ENCODE data around the gene ZNF681.
"Not testable (repeated sequence)": the region's sequence is repeated elsewhere in the genome, so short reads cannot be mapped to it uniquely, and the experiment has no call there.

The ZNF681 gene

DNA sequence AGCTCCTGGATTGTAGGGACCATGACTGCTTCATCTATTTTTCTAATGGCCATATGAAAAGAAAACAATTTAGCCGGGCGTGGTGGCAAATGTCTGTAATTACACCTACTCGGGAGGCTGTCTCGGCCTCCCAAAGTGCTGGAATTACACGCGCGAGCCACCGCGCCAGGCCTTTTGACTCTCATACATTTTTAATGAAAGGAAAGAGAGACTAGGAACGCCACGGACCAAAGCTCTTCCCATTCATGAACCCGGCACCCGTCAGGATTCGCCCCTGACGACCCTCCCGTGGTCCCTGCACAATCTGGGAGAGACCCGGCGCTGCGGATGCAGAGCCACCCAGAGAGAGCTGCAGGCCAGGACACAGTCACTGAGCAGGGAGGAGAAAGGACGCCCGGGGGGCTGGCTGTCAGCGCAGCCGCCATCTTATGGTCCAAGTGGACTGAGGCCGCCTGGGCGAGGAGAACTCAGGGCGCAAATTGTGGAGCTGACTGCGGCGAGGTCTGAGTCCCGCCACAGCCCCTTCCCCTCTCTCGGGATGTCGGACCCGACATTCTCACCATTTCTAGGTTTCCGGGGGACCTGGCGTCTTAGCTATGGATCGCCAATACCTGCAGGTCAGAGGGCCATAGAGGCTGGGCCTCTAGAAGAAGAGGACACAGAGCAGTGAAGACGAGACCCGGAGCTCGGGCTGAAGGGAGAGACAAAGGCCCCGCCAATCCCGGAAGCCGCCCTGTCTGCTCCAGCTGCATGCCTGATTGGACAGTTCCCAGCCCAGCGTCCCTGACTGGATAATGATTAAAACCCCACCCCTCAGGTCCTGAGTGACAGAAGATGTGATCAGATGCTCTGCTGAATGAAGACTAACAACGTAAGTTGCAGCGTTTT is at the start of gene ZNF681:
Gene ZNF681, minus strand, starts transcription at position 705 of the 888 bp plus-strand sequence. Its CDS starts 142 bp downstream, at position 563.
- no peak for DNase-seq (ENCODE audit: low spot score)

DNA sequence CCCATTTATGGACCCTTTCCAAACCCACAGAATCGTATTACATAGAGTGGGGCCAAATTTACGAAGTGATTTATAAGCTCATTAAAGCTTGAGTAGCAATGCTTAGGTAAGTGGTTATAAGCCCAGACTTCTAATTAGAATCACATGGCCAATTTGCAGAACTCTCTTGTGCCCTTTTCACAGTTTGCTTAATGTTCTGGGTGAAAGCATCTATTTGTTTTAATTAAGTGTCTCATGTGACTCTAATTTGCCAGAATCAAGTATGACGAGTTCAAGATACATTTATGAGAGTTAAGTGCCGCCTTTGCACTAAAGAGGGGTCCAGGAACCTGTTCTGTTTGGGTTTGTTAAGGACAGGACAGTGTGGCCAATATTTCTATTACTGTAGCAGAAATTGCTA is 46.0 kb upstream of the ZNF681 start:
- no peak for DNase-seq (ENCODE audit: low spot score)

DNA sequence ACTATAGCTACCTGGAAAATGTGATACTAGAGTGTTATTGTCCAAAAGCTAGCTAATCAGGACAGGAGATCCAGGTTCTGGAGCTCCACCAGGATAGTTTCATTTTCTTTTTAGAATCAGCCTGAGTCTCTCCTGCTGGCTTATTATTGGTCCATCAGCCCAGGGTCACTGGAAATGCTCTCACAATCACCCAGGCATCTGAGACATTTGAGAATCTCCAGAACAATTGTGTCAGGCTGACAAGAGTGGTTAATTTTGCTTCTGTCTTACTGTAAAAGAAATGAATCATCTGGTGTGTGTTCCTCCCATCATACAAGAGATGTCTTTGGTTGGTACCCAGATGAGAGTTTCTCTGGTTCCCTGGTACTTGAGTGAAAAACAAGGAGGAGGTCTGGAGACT is 43.6 kb upstream of the ZNF681 start:
- DNase-seq (ENCODE audit: low spot score): no peak

DNA sequence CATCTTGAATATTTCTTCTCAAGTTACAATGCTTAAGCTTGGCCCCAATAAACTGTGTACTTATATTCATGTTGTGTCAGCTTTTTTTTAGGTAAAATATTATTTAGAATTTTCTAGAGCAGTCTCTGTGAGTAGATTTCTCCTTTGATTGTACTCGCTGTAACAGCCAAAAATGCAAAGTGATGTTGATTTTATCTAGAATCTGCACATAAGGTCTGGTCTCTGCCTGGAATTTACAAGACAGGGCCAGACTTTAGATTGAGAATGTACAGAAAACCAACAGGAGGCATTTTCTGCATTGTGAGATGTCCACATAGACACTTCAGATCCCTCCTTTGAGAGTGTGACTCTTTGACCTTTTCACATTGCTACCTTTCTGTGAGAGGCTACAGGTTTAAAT is 43.1 kb upstream of the ZNF681 start:
- no peak for DNase-seq (ENCODE audit: low spot score)

DNA sequence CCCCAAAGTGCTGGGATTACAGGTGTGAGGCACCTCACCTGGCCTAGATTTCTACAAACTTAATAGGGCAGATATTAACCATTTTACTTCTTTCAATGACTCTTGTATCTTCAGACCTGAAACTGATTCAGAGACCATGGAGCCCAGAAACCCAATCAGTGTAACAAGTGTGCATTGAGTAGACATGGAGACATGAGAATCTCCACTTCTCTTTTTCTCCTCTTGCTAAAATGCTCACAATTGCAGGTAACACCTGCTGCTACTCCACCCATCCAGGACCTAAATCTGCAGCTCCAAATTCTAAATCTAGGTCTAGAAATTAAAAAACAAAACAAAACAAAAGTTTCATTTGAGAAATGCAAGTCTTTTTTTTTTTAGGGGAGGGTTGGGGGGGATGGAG is 42.2 kb upstream of the ZNF681 start:
- DNase-seq (ENCODE audit: low spot score): no peak

DNA sequence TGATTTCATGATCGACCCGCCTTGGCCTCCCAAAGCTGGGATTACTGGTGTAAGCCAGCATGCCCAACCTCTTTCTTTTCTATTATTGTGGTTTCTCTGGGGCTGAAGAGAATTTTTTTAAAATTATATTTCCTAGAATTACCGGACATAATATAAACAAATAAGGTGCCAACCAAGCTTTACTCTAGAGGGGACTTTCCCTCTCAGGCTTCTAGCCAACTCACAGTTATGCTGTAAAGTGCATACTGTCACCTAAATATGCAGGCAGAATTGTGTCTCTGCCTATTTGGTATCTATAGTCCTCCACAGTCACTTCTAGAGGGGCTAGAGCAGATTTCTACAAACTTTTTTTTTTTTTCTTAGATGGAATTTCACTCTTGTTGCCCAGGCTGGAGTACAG is 41.6 kb upstream of the ZNF681 start:
- DNase-seq (ENCODE audit: low spot score): no peak

DNA sequence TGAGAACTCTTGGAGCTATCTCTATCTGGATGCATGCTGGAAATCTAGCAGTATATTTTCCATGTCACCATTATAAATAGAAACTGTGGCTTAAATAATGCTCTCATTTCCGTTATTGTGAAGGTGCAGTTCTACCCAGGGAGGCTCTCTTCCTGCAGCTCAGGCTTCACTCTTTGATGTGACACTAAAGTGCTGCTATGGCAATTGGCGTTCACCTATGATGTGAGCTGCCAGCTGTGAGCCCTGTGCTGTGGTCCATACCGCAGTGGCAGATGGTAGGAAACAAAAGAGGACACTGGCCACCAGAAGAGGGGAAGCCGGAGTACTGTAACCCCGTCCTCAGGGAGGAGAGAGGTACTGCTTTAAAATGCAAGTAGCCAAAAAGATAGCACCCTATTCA is 40.6 kb upstream of the ZNF681 start:
- no peak for DNase-seq (ENCODE audit: low spot score)

DNA sequence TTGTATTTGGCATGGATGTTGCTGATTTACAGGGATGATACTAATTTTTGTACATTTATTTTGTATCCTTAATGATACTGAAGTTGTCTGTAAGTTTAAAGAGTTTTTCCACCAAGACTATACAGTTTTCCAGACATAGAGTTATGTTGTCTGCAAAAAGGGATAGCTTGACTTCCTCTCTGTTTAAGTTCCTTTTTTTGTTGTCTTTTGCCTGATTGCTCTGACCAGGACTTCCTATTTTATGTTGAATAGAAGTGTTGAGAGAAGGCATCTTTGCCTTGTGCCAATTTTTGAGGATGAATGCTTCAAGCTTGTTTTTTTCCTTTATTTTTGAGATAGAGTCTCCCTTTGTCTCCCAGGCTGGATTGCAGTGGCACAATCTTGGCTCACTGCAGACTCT is 36.8 kb upstream of the ZNF681 start:
- no peak for DNase-seq (ENCODE audit: low spot score)

DNA sequence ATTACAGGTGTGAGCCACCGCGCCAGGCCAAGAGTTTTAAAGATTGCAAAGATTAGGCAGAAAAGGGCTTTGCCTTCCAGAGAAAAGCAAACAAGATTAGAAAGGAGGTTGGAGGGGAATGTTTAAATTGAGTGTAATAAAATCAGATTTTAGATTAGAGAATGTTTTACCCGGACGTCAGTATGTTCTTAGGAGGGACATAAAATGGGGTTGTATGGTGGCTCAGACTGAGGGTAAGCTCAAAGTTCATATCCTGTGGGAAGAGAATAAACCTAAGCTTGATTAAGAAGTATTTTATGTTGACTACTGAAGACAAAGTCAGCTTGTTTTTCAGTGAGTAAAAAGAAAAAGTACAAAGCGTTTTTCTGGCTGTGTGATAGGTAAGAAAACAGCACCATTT is 34.1 kb upstream of the ZNF681 start:
- no peak for DNase-seq (ENCODE audit: low spot score)

DNA sequence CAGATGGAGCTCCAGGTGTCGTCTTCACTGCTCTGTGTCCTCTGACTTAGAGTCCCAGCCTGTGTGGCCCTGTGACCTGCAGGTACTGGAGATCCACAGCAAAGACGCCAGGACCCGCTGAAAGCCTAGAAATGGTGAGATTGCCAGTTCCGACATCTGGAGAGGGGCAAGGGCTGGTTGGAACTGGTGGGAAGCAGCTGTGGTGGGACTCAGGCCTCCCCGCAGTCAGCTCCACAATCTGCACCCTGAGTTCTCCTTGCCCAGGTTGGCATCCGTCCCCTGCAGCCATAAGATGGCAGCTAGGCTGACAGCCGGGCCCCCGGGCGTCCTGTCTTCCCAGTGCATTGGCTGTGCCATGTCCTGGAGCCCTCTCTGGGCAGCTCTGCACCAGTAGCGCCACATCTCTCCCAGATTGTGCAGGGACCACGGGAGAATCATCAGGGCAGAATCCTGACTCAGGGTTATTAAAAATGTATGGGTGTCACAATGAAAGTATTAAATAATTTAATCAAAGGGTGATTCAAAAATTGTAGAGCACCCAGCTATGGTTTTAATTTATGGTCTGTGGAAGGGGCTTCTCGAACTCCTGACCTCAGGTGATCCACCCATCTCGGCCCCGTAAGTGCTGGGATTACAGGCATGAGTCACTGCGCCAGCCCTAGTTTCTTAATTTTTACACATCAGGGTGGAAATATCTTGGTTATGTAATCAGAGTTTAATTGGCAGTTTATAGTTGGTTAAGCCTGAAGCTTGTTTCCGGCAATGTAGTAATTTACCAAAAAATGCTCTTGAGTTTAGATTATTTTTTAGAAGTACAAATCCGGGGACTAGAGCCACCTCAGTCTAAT is 32.2 kb upstream of the ZNF681 start:
- no peak for DNase-seq (ENCODE audit: low spot score)

DNA sequence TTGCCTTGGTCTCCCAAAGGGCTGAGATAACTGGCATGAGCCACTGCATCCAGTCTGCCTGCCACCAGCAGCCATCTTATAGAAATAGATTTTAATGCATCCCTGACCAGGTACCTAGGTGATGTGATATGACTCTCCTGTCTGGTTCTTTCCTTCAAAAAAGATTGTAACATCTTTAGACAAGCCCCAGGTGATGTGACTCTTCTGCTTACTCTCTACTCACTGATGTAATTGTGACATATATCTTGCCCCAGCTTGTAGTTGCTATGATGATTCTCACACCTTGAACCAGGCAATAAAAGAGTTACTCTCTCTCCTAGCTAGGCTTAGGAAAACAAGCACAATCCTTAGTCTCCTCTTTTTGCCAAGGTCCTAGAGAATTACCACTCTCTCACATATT is 30.6 kb upstream of the ZNF681 start:
- no peak for DNase-seq (ENCODE audit: low spot score)

DNA sequence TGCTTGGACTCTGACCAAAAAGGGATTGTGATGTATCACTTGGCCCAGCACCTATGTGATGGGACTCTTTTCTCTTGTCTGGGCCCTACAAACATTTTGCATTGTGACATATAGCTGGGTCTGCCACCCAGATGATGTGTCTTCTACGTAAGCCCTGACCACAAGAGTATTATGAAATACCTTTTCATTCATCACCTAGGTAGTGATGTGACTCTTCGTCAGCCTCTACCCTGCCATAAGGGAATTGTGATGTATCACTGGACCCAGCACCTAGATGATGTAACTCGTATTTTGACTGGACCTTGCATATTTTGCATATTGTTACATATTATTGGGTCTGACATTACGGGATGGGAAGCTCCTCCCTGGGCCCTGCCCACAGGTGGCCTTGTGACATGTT is 29.7 kb upstream of the ZNF681 start:
- no peak for DNase-seq (ENCODE audit: low spot score)

DNA sequence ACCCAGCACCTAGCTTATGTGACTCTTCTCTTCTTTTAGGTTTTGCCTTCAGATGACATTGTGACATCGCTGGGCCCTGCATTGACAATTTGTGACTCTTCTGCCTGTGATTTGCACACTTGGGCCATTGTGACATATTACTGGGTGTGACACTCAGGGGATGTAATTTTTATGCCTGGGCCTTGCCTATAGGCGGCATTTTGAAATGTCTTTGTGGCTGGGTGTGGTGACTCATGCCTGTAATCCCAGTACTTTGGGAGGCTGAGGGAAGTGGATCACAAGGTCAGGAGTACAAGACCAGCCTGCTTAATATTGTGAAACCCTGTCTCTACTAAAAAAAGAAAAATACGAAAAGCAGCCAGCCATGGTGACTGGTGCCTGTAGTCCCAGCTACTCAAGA is 28.4 kb upstream of the ZNF681 start:
- DNase-seq (ENCODE audit: low spot score): no peak

DNA sequence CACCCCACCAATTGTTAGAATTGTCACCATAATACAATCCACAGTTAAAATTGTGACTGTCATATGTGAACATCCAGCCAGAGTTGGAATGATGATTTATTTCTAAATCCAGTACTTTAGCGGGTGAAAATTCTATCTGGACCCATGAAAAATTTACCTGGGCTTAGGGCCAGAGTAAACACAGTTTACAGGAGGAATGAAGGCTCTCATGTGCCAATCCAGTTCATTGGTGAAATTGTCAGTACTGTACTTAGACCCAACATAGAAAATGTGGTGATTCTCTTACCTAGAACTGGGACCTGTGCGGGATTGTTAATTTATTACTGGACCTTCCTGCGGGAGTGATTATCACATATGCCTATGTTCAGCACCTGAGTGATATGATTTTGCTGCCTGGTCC is 27.3 kb upstream of the ZNF681 start:
- DNase-seq (ENCODE audit: low spot score): no peak

DNA sequence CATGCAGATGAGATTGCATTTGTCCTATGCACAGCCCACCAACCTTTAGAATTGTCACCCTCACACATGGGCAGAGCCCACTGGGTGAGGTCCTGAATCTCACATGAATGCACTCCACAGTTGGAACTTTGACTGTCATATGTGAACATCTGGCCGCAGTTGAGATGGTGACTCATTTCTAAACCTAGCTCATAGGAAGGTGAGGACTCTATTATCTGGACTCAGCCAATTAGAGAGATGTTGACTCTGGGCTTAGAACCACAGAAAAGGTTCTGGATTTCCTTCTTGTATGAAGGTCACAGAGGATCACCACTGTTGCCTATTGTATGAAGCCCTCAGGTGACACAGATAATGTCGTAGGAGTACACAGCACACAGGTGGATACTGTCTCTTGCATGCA is 25.6 kb upstream of the ZNF681 start:
- no peak for DNase-seq (ENCODE audit: low spot score)

DNA sequence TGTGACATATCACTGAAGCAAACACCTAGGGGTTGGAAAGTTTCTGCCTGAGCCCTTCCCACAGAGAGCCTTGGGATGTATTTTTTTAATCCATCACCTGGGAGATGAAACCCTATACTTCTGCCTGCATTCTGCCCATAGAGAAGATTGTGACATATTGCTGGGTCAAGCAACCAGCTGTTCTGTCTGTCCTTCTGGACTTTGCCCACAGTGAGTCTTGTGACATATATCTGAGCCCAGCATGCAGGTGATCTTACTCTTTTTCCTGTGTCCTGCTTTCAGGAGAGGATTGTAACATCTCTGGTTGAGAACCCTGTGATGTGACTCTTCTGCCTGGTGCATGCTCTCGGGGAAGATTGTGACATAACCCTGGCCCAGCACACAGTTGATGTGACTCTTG is 24.9 kb upstream of the ZNF681 start:
- DNase-seq (ENCODE audit: low spot score): no peak

DNA sequence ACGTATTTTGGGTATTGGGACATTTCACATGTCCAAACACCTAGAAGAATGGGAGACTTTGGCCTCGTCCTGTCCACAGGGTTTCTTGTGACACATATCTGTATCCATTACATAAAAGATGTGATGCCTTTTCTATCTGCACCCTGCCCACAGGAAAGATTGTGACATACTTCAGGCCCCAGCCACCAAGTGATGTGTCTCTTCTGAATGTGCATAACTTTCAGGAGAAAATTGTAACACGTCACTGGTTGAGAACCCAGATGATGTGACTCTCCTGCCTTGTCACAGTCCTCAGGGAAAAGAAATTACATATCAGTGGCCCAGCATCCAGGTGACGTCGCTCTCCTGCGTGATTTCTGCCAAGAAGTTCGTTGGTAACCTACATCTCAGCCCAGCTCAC is 21.0 kb upstream of the ZNF681 start:
- no peak for DNase-seq (ENCODE audit: low spot score)

DNA sequence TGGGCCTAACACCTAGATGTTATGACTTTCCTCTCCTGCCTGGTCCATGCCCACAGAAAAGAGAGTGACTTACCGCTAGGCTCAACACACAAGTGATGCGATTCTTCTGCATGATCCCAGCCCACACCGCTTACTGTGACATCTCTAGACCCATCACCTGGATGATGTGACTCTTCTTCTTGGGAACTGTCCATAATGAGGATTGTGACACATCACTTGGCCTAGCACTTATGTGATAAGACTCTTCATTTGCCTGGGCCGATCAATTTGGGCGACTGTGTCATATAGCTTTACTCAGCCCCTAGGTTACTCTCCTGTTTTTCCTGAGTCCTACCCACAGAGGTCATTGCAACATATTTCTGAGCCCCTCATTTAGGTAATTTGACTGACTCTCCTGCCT is 19.9 kb upstream of the ZNF681 start:
- DNase-seq (ENCODE audit: low spot score): no peak

DNA sequence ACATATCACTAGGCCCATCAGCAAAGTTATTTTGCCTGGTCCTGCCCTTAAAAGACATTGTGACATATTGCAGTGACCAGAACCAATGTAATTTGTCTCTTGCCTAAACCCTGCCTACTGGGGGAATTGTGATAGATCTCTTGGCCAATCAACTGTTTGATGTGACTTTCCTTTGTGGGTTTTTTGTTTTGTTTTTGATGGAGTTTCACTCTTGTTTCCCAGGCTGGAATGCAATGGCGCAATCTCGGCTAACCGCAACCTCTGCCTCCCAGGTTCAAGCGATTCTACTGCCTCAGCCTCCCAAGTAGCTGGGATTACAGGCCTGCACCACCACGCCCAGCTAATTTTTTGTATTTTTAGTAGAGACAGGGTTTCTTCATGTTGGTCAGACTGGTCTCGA is 19.3 kb upstream of the ZNF681 start:
- not testable (repeated sequence) for DNase-seq (ENCODE audit: low spot score)

DNA sequence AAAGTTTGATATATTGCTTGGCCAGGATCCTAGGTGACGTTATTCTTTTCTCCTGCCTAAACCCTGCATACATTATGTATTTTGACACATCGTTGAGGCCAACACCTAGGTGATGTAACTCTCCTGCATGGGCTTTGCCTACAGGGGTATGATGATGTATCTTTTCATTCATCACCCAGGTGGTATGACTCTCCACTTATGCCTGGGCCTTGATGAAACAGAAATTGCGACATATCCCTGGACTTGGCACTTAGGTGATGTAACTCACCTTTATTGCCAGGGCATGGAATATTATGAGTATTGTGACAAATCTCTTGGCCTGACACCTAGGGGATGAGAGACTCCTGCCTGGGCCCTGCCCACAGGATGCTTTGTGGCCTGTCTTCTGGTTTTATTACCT is 18.5 kb upstream of the ZNF681 start:
- no peak for DNase-seq (ENCODE audit: low spot score)

DNA sequence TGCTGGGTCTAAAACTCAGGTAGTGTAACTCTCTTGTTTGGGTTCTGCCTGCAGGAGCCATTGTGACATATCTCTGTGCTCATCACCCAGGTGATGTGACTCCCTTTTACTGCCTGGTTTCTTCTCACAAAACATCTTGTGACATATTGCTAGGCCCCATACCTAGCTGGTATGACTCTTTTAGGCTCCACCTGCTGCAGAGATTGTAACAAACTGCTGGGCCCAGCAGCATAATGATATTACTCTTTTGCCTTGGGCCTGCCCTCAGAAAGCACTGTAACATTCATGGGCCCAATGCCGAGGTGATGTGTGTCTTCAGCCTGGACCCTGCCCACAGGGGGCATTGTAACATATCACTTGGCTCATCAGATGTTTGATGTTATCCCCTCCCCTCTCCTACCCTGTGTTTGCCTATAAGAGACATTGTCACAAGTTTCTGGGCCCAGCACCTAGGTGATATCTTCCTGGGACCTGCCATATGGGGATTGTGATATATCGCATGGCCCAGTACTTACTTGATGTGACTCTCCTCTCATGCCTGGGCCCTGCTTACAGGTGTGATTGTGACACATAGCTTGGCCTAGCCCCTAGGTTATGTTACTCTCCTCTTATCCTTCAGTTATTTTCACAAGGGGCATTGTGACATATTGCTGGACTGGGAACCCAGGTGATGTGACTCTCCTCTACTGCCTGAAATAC is 18.0 kb upstream of the ZNF681 start:
- DNase-seq (ENCODE audit: low spot score): no peak

DNA sequence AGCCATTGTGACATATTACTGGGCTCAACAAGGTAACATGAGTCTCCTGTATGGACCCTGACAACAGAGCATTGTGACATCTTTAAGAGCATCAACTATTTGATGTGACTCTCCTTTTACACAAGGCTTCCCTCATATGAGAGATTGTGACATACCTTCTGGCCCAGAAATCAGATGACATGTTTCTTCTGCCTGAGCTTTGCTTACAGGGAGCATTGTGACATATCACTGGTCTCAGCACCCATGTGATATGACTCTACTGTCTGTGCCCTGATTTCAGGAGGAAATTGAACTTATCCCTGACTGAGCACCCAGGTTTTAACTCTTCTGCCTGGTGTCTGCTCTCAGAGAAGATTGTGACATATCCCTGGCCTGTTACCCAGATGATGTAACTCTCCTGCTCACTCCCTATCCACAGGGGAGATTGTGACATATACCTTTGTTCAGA is 15.9 kb upstream of the ZNF681 start:
- no peak for DNase-seq (ENCODE audit: low spot score)

DNA sequence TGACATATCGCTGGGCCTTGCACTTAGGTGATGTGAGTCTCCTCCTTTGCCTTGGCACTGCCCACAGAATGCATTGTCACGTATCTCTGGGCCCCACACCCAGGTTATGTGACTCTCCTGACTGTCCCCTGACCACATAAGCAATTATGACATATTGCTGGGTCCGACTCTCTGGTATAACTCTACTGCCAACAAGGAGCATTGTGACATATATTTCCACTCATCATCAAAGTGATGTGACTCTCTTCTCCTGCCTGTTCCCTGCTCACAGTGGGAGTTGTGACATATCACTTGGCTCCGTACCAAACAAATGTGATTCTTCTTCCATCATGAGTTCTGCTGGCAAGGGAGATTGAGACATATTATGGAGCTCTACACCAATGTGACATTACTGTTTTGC is 15.4 kb upstream of the ZNF681 start:
- DNase-seq (ENCODE audit: low spot score): no peak
